GM19455 (cell line): ENCODE measurements around the gene ARMC7.
"Not testable (repeated sequence)": the region's sequence is repeated elsewhere in the genome, so short reads cannot be mapped to it uniquely, and the experiment has no call there.

Experiments
- ATAC-seq: cut with Tn5 transposase; IDR thresholded peaks from one replicate; pipeline ENCODE4 v1.9.1; 2021; ENCODE audit not compliant: unreplicated experiment

The ARMC7 gene

DNA sequence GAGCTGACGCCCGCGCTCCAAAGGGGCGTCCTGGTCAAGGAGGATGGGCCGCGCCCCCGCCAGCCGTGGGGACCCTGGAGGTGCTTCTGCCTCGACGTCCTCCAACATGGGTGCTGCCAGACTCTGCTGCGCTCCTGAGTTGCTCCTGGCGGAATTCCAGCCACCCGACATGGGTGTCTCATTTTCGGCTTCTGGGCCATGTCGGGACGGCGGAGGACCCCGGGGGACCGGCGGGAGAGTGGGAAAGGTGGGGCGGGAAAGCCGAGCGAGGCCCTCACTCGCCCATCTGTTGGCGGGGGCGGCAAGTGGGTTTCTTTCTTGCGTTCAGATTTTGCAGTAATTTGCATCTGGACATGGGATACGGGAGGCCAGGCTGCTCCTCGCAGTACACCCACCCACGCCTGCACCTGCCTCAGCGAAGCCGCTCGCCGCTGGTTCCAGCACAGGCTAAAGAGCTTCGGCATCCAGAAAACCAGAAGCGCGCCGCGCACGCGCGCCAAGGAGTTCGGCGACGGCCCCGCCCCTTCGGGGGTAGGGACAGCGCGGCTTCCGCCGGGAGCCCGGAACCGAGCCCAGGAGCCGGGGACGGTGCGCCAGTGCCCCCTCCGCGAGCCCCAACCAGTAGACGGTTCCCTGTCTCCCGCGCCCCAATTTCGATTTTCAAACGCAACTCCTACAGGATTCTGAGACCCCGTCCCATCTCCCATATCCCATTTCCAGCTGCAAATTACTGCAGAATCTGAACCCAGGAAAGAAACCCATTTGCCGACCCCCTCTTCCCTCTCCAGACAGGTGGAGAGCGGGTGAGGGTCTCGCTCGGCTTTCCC, at the start of gene ARMC7:
Gene ARMC7 (plus strand): TSS at position 563 of the 827 bp plus-strand sequence. CDS start 320 bp downstream, outside the sequence.
- peak; percentile 47 for ATAC-seq

DNA sequence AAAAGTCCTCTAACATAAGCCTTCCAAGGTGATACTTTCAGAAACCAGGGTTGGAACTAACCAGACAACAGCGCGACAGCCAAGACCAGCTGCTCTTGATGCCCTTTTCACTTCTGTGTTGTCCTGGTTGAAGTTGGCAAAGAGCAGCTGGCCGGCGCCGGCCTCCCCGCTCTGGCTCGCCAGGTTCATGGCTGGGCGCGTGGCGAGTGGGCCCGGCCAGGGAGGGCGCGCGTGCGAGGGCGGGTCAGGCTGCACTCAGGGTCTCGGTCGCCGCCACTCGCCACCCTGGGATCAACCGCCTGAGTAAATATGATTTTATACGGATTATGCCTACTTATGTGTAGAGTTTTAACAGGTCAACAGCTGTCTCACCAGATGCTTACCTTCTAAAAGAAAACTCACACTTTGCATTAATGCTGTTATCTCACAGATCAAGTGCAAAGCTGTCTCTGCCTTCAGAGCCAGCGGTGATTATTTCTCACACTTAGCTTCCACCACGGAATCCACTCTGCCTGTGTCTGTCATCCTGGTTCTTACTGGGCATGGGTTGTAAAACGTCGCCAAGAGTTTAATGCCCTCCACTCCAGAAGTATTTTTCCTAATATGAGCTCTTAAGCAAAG, 49.2 kb upstream of the ARMC7 start:
- no peak for ATAC-seq

DNA sequence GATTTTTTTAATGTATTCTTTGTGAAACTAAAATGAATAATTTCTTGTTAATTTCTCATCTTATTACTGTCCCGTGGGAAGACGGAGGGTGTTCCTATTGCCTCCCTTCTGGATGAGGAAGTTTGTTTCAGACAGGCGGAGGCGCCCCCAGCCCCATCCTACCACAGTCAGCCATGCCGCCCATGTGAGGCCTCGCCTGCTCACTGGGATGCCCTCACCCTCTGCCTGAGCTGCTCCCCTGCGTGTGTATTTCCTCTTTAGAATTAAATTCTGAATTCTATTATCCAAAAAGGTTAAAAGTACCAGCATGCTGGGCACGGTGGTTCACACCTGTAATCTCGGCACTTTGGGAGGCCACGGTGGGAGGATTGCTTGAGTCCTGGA, 48.7 kb upstream of the ARMC7 start:
- no peak for ATAC-seq

DNA sequence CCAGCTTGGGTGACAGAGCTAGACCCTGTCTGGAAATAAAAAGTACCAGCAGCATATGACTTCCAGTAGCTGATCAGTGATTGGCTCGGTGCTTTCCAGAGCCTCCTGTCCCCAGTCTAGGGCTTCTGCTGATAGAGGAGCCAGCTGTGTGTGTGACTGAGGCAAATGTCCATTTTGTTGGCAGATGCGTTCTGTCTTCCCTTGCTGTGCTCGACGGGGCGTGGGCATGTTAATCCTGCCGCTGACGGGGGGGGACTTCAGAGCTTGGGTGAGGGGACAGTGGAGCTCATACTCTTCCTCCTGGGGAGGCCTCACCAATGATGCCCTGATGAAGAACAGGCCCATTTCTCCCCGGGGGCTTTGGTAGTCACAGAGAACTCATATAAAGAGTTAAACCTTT, 48.2 kb upstream of the ARMC7 start:
- no peak for ATAC-seq

DNA sequence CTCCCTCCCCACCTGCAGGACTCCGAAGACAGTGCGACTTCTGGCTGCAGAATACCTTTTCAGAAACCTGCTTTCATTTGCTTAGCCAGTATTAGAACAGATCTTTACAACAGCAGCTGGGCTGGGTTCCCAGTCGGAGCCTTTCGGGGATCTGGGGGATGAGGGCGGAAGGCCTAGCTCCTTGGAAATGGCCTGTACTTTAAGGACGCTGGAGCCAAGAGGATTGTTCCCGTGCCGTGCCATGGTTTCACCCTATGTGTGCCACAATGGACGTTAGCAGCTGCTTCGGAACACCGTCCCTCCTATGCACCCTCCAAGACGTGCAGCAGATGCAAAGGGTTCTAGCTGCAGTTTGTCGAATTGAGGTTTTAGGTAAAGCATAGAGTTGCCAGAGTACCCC, 46.6 kb upstream of the ARMC7 start:
- no peak for ATAC-seq

DNA sequence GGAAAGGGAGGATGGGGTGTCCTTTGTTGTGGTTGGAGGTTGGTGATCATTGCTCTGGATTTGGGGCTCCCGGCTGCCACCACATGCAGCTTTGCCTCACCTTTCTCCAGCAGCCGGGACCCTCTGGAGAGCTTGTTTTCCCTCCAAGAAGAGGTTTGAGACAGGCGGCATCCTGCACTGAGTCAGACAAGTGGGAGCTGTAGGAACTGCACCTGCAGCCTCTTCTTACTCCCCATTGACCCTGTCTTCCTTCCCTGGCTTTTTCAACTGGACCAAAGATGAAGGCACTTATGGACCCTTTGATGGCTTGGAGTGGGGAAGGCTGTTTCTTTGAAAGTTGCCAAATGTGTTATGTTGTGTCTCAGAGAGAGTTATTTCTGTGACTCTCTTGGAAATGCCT, 46.1 kb upstream of the ARMC7 start:
- ATAC-seq: no peak

DNA sequence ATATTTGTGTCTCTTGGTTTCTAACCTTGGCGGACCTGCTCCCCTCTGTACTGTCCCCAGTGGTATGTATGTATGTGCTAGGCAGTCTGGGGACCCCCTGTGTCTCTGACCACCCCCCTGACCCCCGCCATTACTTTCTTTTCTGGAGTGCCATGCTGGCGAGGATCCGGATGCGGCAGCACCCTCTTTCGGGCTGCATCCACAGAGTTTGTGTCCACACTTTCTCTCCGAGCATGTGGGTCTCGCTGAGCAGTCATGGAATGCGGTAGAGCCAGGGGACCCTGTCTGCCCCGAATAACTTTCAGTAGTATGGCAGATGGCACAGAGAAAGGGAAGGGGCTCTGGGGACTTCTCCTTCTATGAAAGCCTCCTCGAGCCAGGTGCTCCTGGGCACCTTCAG, 45.7 kb upstream of the ARMC7 start:
- no peak for ATAC-seq

DNA sequence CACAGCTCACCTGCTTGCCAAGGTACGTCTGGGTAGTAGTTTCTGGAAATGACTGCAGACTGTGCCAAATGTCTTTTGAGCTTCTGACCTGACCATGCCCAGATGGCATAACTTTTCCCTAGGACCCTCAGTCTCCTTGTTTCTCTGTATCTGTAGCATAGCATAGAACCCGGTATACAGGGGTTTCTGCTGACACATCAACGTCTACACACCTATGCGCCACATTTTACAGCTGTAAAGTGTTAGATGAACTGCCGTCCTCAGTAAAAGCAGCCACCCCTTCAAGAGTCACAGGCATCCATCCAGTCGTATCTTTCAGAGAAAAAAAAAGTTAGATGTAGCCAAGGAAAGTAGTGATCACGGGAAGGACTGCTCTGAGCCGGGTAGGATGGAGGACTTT, 45.3 kb upstream of the ARMC7 start:
- ATAC-seq: no peak

DNA sequence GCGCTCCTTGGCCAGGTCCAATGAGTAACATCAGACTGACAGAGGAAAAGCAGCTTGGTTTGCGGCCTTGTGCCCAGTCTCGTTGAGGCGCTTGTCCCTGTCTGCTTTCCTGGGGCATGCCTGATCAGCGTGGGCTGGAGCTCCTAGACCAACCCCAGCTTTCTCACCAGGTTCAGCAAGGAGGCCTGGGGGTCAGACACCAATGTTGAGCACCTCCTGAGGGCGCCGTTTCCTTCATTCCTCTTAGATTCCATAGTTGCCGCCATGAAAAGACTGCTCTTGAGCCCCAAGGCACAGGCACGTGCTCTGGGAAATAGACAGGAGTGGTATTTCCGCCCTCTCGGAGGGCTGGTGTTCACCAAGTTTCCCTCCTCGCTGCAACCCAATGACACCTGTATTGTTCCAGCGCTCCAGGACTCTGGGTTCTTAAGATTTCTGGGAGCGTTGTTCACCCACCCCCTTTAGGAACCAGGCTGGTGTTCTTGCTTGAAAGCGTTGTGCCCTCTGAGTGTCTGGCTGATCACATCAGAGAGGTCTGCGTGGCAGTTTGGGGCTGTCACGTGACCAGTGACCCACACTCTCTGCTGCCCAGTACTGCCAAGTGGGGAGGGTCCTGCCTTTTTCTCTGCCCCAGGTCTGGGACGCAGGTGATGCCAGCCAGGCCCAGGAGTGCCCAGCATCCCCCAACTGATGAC, 44.8 kb upstream of the ARMC7 start:
- no peak for ATAC-seq

DNA sequence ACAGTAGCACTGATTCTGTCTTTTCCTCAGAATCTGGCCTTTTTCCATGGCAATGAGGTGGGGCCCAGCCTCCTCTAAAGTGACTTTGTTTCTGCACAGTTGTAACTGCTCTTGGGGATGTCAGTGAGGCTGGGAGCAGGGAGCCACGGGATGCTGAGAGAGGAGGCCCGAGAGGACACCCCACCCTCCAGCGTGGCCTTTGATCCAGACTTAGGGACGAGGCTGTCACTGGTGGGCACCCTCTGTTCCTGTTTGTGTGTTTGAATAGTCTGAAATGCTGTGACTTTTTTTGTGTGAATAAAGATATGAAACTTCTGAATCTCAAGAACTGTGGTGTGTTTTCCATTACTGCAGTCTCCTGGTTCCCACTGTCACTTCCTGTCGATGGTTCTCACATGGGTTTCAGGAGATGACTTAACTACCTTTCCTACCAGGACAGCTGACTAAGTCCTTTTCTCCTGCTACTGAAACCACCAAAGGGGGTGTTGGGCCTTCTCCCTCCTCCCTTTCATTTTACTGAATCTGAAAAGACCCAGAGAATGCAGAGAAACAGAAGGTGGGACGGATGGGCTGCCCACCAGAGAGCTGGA, 44.1 kb upstream of the ARMC7 start:
- ATAC-seq: no peak

DNA sequence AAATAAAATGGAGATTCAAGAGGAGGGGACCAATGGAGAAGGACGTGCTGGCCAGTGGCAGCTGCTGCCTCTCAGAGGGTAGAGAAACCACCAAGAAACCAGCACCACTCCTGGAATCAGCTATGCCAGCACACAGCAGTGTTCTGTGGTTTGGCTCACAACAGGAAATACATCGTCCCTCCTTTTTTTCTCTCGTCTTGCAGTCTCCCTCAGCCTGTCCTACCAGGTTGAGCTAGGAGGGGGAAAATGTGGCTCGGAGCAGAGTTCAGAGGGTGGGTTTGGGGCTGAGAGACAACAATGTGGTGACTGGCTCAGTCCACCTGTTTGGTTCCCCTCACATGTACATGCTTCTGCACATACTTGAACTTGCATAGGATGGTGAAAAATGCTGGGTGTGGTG, 41.9 kb upstream of the ARMC7 start:
- no peak for ATAC-seq

DNA sequence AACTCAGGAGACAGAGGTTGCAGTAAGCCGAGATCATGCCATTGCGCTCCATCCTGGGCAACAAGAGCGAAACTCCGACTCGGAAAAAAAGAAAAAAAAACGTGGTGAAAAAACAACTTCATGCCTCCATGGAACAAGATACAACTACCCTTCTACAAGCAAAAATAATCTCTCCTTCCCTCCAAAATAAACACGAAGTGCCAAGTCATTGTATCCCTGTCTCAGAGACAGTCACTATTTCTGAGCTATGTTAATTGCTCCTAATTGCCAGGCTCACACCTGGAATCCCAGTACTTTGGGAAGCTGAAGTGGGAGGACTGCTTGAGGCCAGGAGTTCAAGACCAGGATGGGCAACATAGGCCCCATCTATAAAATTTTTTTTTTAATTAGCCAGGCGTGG, 41.0 kb upstream of the ARMC7 start:
- ATAC-seq: no peak

DNA sequence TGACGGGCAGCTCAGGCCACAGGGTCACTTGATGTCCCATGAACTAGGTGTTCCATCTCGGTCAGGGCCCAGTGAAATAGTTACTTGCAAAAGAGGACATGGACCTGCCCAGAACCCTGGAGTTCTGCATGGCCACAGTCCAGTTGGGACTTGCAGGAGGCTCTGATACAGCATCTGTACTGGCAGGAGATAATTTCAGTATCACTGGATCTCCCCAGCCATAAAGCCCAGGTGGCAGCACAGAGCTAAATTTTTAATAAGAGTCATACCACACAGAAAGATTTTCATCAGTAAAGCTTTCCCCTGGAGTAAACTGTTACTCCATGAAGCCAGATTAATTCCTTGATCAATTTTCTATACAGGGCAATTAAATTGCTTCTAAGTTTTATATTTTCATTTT, 40.0 kb upstream of the ARMC7 start:
- ATAC-seq: no peak

DNA sequence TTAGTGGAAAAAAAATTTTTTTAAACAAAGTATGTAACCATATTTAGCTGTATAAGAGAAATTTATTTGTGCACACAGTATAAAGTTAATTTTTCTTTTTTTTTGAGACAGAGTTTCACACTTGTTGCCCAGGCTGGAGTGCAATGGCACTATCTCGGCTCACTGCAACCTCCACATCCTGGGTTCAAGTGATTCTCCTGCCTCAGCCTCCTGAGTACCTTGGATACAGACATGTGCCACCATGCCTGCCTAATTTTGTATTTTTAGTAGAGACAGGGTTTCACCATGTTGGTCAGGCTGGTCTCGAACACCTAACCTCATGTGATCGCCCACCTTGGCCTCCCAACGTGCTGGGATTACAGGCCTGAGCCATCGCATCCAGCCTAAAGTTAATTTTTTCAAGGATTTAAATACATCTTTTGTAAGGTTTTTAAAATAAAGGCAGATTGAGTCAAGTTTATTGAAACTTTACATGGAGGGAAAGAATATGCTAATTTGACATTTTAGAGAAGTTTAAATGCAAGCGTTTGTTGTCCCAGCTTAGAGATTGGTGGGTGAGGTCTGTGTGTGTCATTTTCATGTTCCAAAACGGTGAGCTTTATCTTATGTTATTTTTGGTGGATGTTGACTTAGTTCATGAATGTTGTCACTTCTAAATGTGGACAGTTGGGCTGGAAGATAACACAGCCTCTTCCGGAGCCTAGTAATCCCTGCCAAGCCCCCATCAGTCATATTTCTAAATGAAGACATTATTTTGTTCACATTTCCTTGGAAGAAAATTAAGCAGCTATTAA, 38.1 kb upstream of the ARMC7 start:
- ATAC-seq: not testable (repeated sequence)

DNA sequence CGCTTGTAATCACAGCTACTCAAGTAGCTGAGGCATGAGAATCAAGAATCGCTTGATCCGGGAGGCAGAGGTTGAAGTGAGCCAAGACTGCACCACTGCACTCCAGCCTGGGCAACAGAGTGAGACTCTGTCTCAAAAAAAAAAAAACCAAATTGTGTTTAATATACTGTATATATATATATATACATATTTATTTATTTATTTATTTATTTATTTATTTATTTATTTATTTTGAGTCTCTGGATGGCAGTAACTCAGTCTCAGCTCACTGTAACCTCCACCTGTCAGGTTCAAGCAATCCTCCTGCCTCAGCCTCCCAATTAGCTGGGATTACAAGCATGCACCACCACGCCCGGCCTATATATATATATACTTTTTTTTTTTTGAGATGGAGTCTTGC, 36.9 kb upstream of the ARMC7 start:
- ATAC-seq: not testable (repeated sequence)

DNA sequence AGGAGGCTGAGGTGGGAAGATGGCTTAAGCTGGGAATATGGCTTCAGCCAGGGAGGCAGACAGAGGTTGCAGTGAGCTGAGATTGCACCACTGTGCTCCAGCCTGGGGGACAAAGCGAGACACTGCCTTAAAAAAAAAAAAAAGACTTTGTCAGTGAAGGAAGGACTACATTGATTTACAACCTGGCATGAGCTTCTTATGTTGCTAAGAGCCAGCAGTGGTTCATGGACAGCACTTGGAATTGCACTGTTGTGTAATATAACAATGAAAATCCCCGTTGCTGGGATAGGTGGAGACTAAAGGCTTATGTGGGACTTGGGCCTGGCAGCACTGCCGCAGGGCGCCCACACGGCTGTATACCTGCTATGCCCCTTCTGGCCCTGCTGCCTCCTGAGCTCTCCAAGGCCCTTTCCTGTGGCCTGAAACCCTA, 36.1 kb upstream of the ARMC7 start:
- no peak for ATAC-seq

DNA sequence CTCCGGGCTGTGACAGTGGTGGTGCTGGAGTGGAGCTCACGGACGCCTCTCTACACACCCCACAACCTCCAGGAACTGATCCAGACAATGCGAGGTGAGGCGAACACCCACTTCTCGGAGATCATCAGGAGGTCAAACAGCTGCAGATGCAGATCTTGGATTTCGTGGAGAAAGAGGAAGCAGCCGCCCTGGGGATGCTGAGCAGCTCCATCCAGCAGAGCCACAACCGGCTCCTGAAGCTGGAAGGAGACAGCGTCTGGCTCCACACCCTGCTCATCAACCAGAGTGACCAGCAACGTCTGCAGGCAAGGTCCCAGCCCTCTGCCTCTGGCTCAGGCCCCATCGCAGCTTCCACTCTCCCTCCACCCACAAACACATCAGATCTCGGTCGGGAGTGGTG, 35.2 kb upstream of the ARMC7 start:
- no peak for ATAC-seq

DNA sequence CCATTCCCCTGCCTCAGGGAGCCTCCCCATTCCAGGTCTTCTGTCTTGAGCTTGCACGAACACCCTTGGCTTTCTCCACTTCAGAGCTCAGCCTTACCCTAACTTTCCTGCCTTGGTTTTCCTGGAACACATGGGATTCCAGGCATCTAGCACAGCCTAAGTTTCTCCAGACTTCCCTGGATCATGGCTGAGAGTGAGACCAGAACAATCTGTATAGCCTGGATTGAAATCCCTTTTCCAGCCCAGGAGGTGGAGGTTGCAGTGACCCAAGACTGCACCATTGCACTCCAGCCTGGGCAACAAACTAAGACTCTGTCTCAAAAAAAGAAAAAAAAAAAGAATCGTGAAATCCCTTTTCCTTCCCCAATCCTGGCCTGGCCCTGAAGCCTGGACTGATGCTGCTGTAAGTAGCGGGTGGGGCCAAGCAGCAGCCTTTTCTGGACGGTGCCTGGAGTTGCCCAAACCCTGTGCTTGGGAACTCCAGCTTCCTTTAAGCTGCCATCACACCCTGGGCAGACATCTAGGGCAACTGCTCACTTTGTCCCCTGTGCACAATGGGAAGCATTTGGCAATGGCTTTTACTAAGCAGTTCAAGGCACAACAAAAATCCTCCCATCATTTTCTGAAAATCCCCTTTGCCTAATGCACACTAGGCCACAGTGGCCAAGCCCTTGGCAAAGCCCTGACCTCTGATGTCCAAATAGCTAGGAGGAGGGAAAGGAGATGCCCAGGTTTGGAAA, 34.0 kb upstream of the ARMC7 start:
- ATAC-seq: no peak

DNA sequence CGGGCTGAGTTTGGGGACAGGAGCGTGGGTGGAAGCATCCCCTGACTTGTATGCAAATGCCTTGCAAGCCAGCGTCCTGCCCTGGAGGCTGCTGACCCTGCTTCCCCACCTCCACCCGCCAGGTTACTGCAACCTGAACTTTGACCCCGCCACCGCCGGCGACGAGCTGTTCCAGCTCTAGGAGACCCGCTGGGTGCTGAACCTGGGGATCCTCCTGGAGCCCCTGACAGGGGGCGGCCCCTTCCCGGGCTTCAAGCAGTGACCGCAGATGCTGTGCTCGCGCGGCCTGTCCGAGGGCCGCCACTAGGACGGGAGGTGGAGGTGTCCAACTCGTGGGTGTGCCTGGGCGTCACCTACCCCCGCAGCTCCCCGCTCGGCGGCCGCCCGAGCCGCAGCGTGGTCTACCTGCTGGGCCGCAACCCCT, 32.7 kb upstream of the ARMC7 start:
- no peak for ATAC-seq
